ENCODE results near the gene L3MBTL2.

- TF ChIP-seq CTCF (IDR thresholded peaks at IDR 0.05) (no peak), TEAD1 (CRISPR knock-in tag; IDR thresholded peaks at IDR 0.05) (no peak), CDX4 (CRISPR knock-in tag; IDR thresholded peaks at IDR 0.05; ENCODE audit: borderline replicate concordance) (no peak), ESRRA (CRISPR knock-in tag; IDR thresholded peaks at IDR 0.05; ENCODE audit: borderline replicate concordance) (no peak), ATF3 (CRISPR knock-in tag; conservative IDR thresholded peaks at IDR 0.05) (no peak), MYBL2 (CRISPR knock-in tag; IDR thresholded peaks at IDR 0.05) (no peak), ELF4 (CRISPR knock-in tag; IDR thresholded peaks at IDR 0.05; ENCODE audit: low read depth) (no peak)
These were observed 10.8 kb downstream of the L3MBTL2 start for GRCh38 chr22:41215926-41216325.
